ENCODE measurements around the gene BIVM.

BIVM gene

DNA sequence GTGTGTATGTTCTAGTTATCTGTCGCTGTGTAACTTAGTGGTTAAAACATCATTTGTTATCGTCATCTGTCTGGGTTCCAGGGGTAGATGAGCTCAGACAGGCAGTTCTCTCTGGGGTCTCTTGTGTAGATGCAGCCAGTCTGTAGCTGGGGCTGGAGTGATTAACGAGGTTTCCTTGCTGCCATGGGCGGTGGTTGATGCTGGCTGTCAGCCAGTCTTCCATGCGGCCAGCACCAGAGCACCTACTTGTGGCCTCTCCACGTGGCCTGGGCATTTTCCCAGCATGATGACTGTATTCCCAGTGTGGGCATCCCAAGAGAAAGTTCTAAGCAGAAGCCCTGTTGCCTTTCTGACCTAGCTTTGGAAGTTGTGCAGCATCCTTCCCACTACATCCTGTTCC is 57.6 kb downstream of the BIVM start:
- H3K36me3 ChIP-seq (ENCODE audit: control insufficient read depth, insufficient read depth, low read length) = peaks cover 10% of the 10 kb centered on the region
- no peaks in the 10 kb centered on the region for H3K27me3 ChIP-seq (replicated peaks; ENCODE audit: control insufficient read depth, insufficient read depth, low read length)
- TF ChIP-seq, protein P1, sequence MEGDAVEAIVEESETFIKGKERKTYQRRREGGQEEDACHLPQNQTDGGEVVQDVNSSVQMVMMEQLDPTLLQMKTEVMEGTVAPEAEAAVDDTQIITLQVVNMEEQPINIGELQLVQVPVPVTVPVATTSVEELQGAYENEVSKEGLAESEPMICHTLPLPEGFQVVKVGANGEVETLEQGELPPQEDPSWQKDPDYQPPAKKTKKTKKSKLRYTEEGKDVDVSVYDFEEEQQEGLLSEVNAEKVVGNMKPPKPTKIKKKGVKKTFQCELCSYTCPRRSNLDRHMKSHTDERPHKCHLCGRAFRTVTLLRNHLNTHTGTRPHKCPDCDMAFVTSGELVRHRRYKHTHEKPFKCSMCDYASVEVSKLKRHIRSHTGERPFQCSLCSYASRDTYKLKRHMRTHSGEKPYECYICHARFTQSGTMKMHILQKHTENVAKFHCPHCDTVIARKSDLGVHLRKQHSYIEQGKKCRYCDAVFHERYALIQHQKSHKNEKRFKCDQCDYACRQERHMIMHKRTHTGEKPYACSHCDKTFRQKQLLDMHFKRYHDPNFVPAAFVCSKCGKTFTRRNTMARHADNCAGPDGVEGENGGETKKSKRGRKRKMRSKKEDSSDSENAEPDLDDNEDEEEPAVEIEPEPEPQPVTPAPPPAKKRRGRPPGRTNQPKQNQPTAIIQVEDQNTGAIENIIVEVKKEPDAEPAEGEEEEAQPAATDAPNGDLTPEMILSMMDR (IDR thresholded peaks at IDR 0.05; ENCODE audit: insufficient read depth, low read length, poor library complexity, severe bottlenecking) = no peak
- H3K4me3 ChIP-seq (replicated peaks; ENCODE audit: low read depth, low read length) = no peak overlapping the region
- no peak for DNase-seq (ENCODE audit: extremely low read depth, insufficient read length)

DNA sequence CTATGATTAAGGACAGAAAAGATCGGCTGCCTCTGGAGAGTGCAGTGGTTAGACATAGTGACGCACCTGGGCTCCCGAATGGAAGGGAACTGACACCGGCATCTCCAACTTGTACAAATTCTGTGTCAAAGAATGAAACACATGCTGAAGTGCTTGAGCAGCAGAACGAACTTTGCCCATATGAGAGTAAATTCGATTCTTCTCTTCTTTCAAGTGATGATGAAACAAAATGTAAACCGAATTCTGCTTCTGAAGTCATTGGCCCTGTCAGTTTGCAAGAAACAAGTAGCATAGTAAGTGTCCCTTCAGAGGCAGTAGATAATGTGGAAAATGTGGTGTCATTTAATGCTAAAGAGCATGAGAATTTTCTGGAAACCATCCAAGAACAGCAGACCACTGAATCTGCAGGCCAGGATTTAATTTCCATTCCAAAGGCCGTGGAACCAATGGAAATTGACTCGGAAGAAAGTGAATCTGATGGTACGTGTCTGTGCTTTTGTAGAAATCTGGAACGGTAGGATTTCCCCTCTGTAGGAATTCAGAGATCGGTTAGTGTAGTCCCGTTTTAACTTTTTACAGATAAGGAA is 63.8 kb downstream of the BIVM start:
- peaks cover 25% of the 10 kb centered on the region for H3K36me3 ChIP-seq (ENCODE audit: control insufficient read depth, insufficient read depth, low read length)
- H3K27me3 ChIP-seq (replicated peaks; ENCODE audit: control insufficient read depth, insufficient read depth, low read length) = no peaks in the 10 kb centered on the region
- DNase-seq (ENCODE audit: extremely low read depth, insufficient read length) = no peak
- no peak overlapping the region for H3K4me3 ChIP-seq (replicated peaks; ENCODE audit: low read depth, low read length)
- TF ChIP-seq, protein P1 (IDR thresholded peaks at IDR 0.05; ENCODE audit: insufficient read depth, low read length, poor library complexity, severe bottlenecking) = no peak

DNA sequence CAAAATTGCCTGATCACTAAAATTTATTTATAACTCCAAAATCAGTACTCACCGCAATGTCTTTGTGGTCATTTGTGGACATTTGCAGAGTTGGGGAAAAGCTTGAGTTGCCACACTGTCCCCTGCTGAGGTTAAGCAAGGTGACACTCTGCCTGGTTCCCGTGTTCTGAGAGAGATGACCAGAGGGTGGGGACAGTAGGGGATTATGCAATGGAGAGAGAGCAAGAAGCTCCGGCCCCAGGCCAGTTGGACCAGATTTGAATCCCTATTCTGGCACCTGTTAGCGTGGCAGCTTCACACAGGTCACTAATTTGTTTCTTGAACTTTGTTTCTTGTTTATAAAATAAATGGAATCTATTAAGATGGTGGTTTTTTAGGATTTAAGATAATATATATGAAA is 64.7 kb downstream of the BIVM start:
- H3K27me3 ChIP-seq (replicated peaks; ENCODE audit: control insufficient read depth, insufficient read depth, low read length) = no peaks in the 10 kb centered on the region
- TF ChIP-seq, protein P1 (IDR thresholded peaks at IDR 0.05; ENCODE audit: insufficient read depth, low read length, poor library complexity, severe bottlenecking) = no peak
- DNase-seq (ENCODE audit: extremely low read depth, insufficient read length) = no peak
- H3K36me3 ChIP-seq (ENCODE audit: control insufficient read depth, insufficient read depth, low read length) = peaks cover 29% of the 10 kb centered on the region
- no peak overlapping the region for H3K4me3 ChIP-seq (replicated peaks; ENCODE audit: low read depth, low read length)

- H3K4me3 ChIP-seq (replicated peaks; ENCODE audit: low read depth, low read length) = no peak overlapping the region
- TF ChIP-seq, protein P1 (IDR thresholded peaks at IDR 0.05; ENCODE audit: insufficient read depth, low read length, poor library complexity, severe bottlenecking) = no peak
- peaks cover 20% of the 10 kb centered on the region for H3K36me3 ChIP-seq (ENCODE audit: control insufficient read depth, insufficient read depth, low read length)
- no peak for DNase-seq (ENCODE audit: extremely low read depth, insufficient read length)
- no peaks in the 10 kb centered on the region for H3K27me3 ChIP-seq (replicated peaks; ENCODE audit: control insufficient read depth, insufficient read depth, low read length)
Measured at GRCh38 chr13:102868366-102868936, 69.5 kb downstream of the BIVM start.

DNA sequence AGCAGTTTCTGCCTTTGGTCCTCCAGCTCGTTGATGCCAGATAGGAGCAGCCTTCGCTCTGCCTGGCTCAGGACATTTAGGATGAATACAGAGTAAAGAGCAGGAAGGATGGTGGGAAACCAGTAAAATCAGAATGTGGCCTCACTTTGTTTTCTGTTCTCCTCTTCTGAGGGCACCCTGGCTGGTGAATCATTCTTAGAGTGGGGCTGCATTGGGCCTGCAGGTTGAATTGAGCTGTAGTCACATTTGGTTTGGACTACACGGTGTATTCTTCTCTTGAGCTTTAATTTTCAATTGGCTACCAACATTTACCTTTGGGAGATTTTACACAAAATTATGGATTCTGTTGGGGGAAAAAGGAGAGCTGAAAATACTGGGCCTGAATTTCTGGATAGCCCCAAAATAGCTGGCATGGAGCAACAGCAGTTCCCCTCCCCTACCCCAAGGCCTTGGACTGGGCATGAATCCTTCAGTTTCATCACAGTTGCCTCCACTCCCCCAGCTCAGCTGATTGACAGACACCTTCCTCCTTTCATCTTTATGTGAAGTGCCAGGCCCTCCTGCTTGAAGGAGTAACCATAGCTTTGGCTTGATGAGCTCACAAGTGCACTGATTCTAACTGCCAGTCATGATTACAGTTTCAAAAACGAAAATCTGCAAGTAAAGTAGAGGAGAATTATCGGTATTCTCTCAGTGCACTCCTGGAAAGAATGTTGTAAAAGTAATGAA is 71.2 kb downstream of the BIVM start:
- Histone ChIP-seq H3K4me3 (replicated peaks; ENCODE audit: low read depth, low read length) (no peak overlapping the region), H3K36me3 (ENCODE audit: control insufficient read depth, insufficient read depth, low read length) (peaks cover 16% of the 10 kb centered on the region), H3K27me3 (replicated peaks; ENCODE audit: control insufficient read depth, insufficient read depth, low read length) (no peaks in the 10 kb centered on the region)
- TF ChIP-seq, protein P1 (IDR thresholded peaks at IDR 0.05; ENCODE audit: insufficient read depth, low read length, poor library complexity, severe bottlenecking) = no peak
- DNase-seq (ENCODE audit: extremely low read depth, insufficient read length) = no peak
